NB4 (cell line): ENCODE results near the gene A4GALT.

Experiments
- DNase-seq: peaks from one replicate; pipeline ENCODE4 v3.0.0; 2010; ENCODE audit warnings: low read depth
- H3K4me3 ChIP-seq: one replicate; pipeline ENCODE4 v1.5.1; 2011; ENCODE audit warnings: mild to moderate bottlenecking, low read depth, low read length, moderate library complexity
- CTCF ChIP-seq: IDR thresholded peaks from one replicate; pipeline ENCODE4 v1.5.1; 2012; ENCODE audit warnings: low read depth, low read length
- MAX ChIP-seq: IDR thresholded peaks from 2 replicates; pipeline ENCODE4 v1.6.1; 2011; ENCODE audit warnings: low read depth, low read length
- MYC ChIP-seq: IDR thresholded peaks from 2 replicates; pipeline ENCODE4 v1.6.1; 2011; ENCODE audit warnings: low read depth, low read length
- POLR2A ChIP-seq: IDR thresholded peaks from 2 replicates; pipeline ENCODE4 v1.6.1; 2011; ENCODE audit warnings: mild to moderate bottlenecking; ENCODE audit not compliant: insufficient read length; ENCODE audit errors: extremely low read depth

The A4GALT gene

GRCh38 chr22:42721045-42721434 is 370 bp upstream of the A4GALT start:
- no peak for DNase-seq
- TF ChIP-seq CTCF (no peak), MYC (no peak), POLR2A (no peak), MAX (no peak)
- H3K4me3 ChIP-seq, result no peak overlapping the region

GRCh38 chr22:42719656-42720262 is 911 bp downstream of the A4GALT start:
- H3K4me3 ChIP-seq, result no peak overlapping the region
- no peak for DNase-seq
- no peak for TF ChIP-seq MAX
- TF ChIP-seq POLR2A, result no peak
- no peak for TF ChIP-seq CTCF
- TF ChIP-seq MYC, result no peak

- TF ChIP-seq CTCF (no peak), POLR2A (no peak), MAX (no peak), MYC (no peak)
- DNase-seq, result no peak
- H3K4me3 ChIP-seq, result no peak overlapping the region
These were observed 1.5 kb downstream of the A4GALT start for GRCh38 chr22:42719133-42719532.

GRCh38 chr22:42717197-42717928 is 3.3 kb downstream of the A4GALT start:
- no peak for TF ChIP-seq MAX
- TF ChIP-seq MYC, result no peak
- no peak for TF ChIP-seq POLR2A
- TF ChIP-seq CTCF, result no peak
- H3K4me3 ChIP-seq, result no peak overlapping the region
- DNase-seq, result peak; percentile 68

- TF ChIP-seq POLR2A (no peak), MYC (no peak), CTCF (no peak), MAX (no peak)
- DNase-seq, result no peak
- H3K4me3 ChIP-seq, result no peak overlapping the region
These were observed 4.0 kb downstream of the A4GALT start for GRCh38 chr22:42716649-42717127.
